Natural killer cell (primary cell): ENCODE measurements around the gene LYRM4. TPM values are rescaled to one million over a fixed set of nuclear protein-coding genes. Genes with fewer than 3 reads are reported as not detected.

Experiments
- ATAC-seq, 3 donors: fragments of 150-1000 bp in 2 of 3; fragments of 200-7000 bp in 1 of 3; cut with Tn5 transposase; 1 replicate in 1 of 3; 2 replicates in 2 of 3; pipeline ENCODE4 v1.10.0; 2021; ENCODE audit warnings: mild to moderate bottlenecking in 2 of 3, moderate library complexity in 2 of 3
- DNase-seq, 2 donors: peaks; one replicate each; pipeline versions ENCODE4 v3.0.0 to v3.0.0-alpha.2; 2013 to 2021; ENCODE audit warnings: mixed read lengths in 1 of 2
- H3K27ac ChIP-seq: one replicate; pipeline ENCODE4 v1.5.1; 2013; ENCODE audit warnings: mild to moderate bottlenecking, low read length
- H3K27me3 ChIP-seq: one replicate; pipeline ENCODE4 v1.6.1; 2013; ENCODE audit warnings: low read length; ENCODE audit not compliant: control insufficient read depth, insufficient read depth
- H3K36me3 ChIP-seq: one replicate; pipeline ENCODE4 v1.6.1; 2013; ENCODE audit warnings: low read length; ENCODE audit not compliant: control insufficient read depth, insufficient read depth
- H3K4me1 ChIP-seq: one replicate; pipeline ENCODE4 v1.6.1; 2013; ENCODE audit warnings: low read length; ENCODE audit not compliant: control insufficient read depth, insufficient read depth
- H3K4me3 ChIP-seq: one replicate; pipeline ENCODE4 v1.5.1; 2013; ENCODE audit warnings: low read length
- H3K9me3 ChIP-seq: one replicate; pipeline ENCODE4 v1.6.1; 2013; ENCODE audit warnings: low read length; ENCODE audit not compliant: control insufficient read depth, insufficient read depth
- H3K27ac Mint-ChIP-seq, 2 donors: one replicate each; pipeline ENCODE4 v1.8.0; 2022; ENCODE audit warnings: mild to moderate bottlenecking in 2 of 2, mixed read lengths in 2 of 2, moderate library complexity in 1 of 2
- H3K27me3 Mint-ChIP-seq, 2 donors: one replicate each; pipeline ENCODE4 v1.8.0; 2022; ENCODE audit warnings: low read depth in 2 of 2, mixed read lengths in 2 of 2
- H3K36me3 Mint-ChIP-seq: one replicate; pipeline ENCODE4 v1.8.0; 2022; ENCODE audit warnings: mixed read lengths
- H3K4me1 Mint-ChIP-seq, 2 donors: one replicate each; pipeline ENCODE4 v1.8.0; 2022; ENCODE audit warnings: mixed read lengths in 2 of 2
- H3K4me3 Mint-ChIP-seq: one replicate; pipeline ENCODE4 v1.8.0; 2022; ENCODE audit warnings: mild to moderate bottlenecking, moderate library complexity, mixed read lengths
- H3K9me3 Mint-ChIP-seq, 2 donors: one replicate each; pipeline ENCODE4 v1.8.0; 2022; ENCODE audit warnings: mixed read lengths in 2 of 2
- CTCF ChIP-seq: fragments of 200-600 bp; IDR thresholded peaks from one replicate; pipeline ENCODE4 v1.8.0; 2022; ENCODE audit warnings: antibody characterized with exemption
- WGBS: methylation state at CpG from one replicate; pipeline ENCODE4 v1.1.7; 2013; ENCODE audit warnings: missing lambda C conversion rate; ENCODE audit not compliant: insufficient coverage; 5-methylcytosine and 5-hydroxymethylcytosine counted together
- intact Hi-C: fragments of 100-400 bp; cut with micrococcal nuclease; formaldehyde crosslinking; loops from one replicate; pipeline ENCODE4 v1.14.2; 2022
- total RNA-seq, 4 donors: library from RNA; stranded (reverse); fragments of 120-200 nt in 1 of 4; gene quantifications; one replicate each; pipeline versions ENCODE4 v1.2.3 to v1.2.4, GENCODE V29; 2013 to 2022

The LYRM4 gene
- total RNA-seq, 3 donors from 2014 or later (not counting 1 experiment from before 2014, with no cell fraction given): 9.1 to 11.4 (median 11.1) TPM

GRCh38 chr6:5213836-5214235 lies 46.9 kb downstream of the LYRM4 start:
- Histone ChIP-seq H3K27ac (no peak overlapping the region), H3K4me3 (no peak overlapping the region), H3K9me3 (no peaks in the 10 kb centered on the region), H3K27me3 (no peaks in the 10 kb centered on the region), H3K4me1 (no peaks in the 10 kb centered on the region), H3K36me3 (peaks cover 2% of the 10 kb centered on the region)
- H3K4me1 Mint-ChIP-seq: no peaks in the 10 kb centered on the region
- intact Hi-C loops: no loop called here
- no peak for DNase-seq
- no peaks in the 10 kb centered on the region for H3K36me3 Mint-ChIP-seq
- no peak for TF ChIP-seq CTCF
- 97% methylated on average over 8 of the region's 8 CpGs for WGBS
- no peaks in the 10 kb centered on the region for H3K9me3 Mint-ChIP-seq
- ATAC-seq: no peak
- no peak overlapping the region for H3K27ac Mint-ChIP-seq
- no peak overlapping the region for H3K4me3 Mint-ChIP-seq
- H3K27me3 Mint-ChIP-seq: no peaks in the 10 kb centered on the region

DNA sequence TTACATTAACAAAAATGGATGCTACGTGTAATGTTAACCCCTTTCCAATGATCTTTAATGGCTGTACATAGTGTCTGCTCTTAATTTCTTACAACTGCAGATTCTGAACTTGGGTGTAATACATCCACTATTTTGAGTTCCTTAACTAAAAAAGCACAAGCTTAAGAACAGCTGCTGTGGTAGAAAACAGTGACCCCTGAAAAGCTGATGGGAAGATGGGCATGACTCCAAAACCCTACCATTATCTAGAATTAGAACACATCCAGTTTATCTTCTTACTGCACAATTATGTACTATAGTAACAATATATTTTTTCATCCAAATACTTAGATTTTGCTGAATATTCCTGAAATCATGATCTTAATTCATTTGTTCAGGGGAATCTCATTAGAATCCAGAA lies 49.3 kb downstream of the LYRM4 start:
- intact Hi-C loops: no loop called here
- TF ChIP-seq CTCF: no peak
- no peaks in the 10 kb centered on the region for H3K27me3 Mint-ChIP-seq
- DNase-seq (no peak), ATAC-seq (no peak)
- H3K4me1 Mint-ChIP-seq: no peaks in the 10 kb centered on the region
- no peaks in the 10 kb centered on the region for H3K27me3 ChIP-seq
- H3K4me3 Mint-ChIP-seq: no peak overlapping the region
- H3K27ac Mint-ChIP-seq: no peak overlapping the region
- H3K9me3 ChIP-seq: no peaks in the 10 kb centered on the region
- no peaks in the 10 kb centered on the region for H3K36me3 Mint-ChIP-seq
- H3K36me3 ChIP-seq: peaks cover 2% of the 10 kb centered on the region
- no peak overlapping the region for H3K27ac ChIP-seq
- no peaks in the 10 kb centered on the region for H3K4me1 ChIP-seq
- H3K9me3 Mint-ChIP-seq: no peaks in the 10 kb centered on the region
- 86% methylated on average over 1 of the region's 1 CpG for WGBS
- no peak overlapping the region for H3K4me3 ChIP-seq

- H3K9me3 Mint-ChIP-seq: no peaks in the 10 kb centered on the region
- Histone ChIP-seq H3K4me1 (no peaks in the 10 kb centered on the region), H3K4me3 (no peak overlapping the region), H3K27me3 (no peaks in the 10 kb centered on the region), H3K9me3 (no peaks in the 10 kb centered on the region), H3K36me3 (peaks cover 2% of the 10 kb centered on the region), H3K27ac (no peak overlapping the region)
- DNase-seq (no peak), ATAC-seq (no peak)
- no peak for TF ChIP-seq CTCF
- no peak overlapping the region for H3K4me3 Mint-ChIP-seq
- intact Hi-C loops: no loop called here
- H3K27ac Mint-ChIP-seq: no peak overlapping the region
- no peaks in the 10 kb centered on the region for H3K36me3 Mint-ChIP-seq
- H3K4me1 Mint-ChIP-seq: peaks cover 0 to 5% of the 10 kb centered on the region in 2 donors
- no peaks in the 10 kb centered on the region for H3K27me3 Mint-ChIP-seq
- 83% methylated on average over 3 of the region's 5 CpGs for whole genome bisulfite sequencing
Measured at GRCh38 chr6:5208471-5208971, 52.2 kb downstream of the LYRM4 start.

- Histone ChIP-seq H3K4me1 (no peaks in the 10 kb centered on the region), H3K27ac (no peak overlapping the region), H3K4me3 (no peak overlapping the region), H3K9me3 (no peaks in the 10 kb centered on the region), H3K36me3 (peaks cover 2% of the 10 kb centered on the region), H3K27me3 (no peaks in the 10 kb centered on the region)
- TF ChIP-seq CTCF: no peak
- H3K27ac Mint-ChIP-seq: no peak overlapping the region
- H3K4me1 Mint-ChIP-seq: peaks cover 0 to 5% of the 10 kb centered on the region in 2 donors
- ATAC-seq: no peak
- no peaks in the 10 kb centered on the region for H3K27me3 Mint-ChIP-seq
- no peak for DNase-seq
- intact Hi-C loops: no loop called here
- H3K9me3 Mint-ChIP-seq: no peaks in the 10 kb centered on the region
- 95% methylated on average over 2 of the region's 2 CpGs for WGBS
- H3K36me3 Mint-ChIP-seq: no peaks in the 10 kb centered on the region
- no peak overlapping the region for H3K4me3 Mint-ChIP-seq
Measured at GRCh38 chr6:5208057-5208456, 52.7 kb downstream of the LYRM4 start.
